Middle frontal gyrus (tissue), 1 donor: ENCODE data around the gene OR2T34.
"Not testable (repeated sequence)": the region's sequence is repeated elsewhere in the genome, so short reads cannot be mapped to it uniquely, and the experiment has no call there.

Experiments
- DNase-seq: peaks from one replicate; pipeline ENCODE4 v3.0.0-alpha.2; 2015; ENCODE audit warnings: low spot score; ENCODE audit errors: extremely low spot score

OR2T34 gene

GRCh38 chr1:248562672-248563071 lies 11.9 kb downstream of the OR2T34 start, which contains the start of gene OR2T29:
TSS of gene OR2T29 (minus strand) at chr1:248562772. CDS start at chr1:248559491, 3,281 bp downstream.
- not testable (repeated sequence) for DNase-seq

- not testable (repeated sequence) for DNase-seq
Measured at GRCh38 chr1:248551027-248551426, 23.5 kb downstream of the OR2T34 start.

GRCh38 chr1:248547383-248547782 lies 27.2 kb downstream of the OR2T34 start:
- not testable (repeated sequence) for DNase-seq

GRCh38 chr1:248537449-248537848 lies 37.1 kb downstream of the OR2T34 start:
- DNase-seq: not testable (repeated sequence)
